ENCODE data around the gene DEDD. TPM values are rescaled to one million over a fixed set of nuclear protein-coding genes. Genes with fewer than 3 reads are reported as not detected.
A peak's percentile ranks its signal among the peaks of the same experiment; 100 is the strongest.

The DEDD gene
- total RNA-seq, 2 experiments from 2014 or later = 35.5 to 36.6 TPM

- Mint-ChIP-seq H3K27ac (peak overlapping the region; percentile 90), H3K9me3 (no peaks in the 10 kb centered on the region)
These were observed 36.5 kb downstream of the DEDD start for GRCh38 chr1:161096015-161096414.

GRCh38 chr1:161095230-161095629 is 37.2 kb downstream of the DEDD start:
- no peaks in the 10 kb centered on the region for H3K27me3 ChIP-seq (ENCODE audit: control insufficient read depth in 1 of 2, insufficient read depth in 2 of 2, low read length in 2 of 2)
- H3K36me3 Mint-ChIP-seq (ENCODE audit: low read depth) = peaks cover 19% of the 10 kb centered on the region
- no peak overlapping the region for H3K4me3 Mint-ChIP-seq
- H3K4me3 ChIP-seq (ENCODE audit: low read length) = no peak overlapping the region
- H3K9me3 ChIP-seq (ENCODE audit: control insufficient read depth in 1 of 2, insufficient read depth in 1 of 2, low read length in 2 of 2) = no peaks in the 10 kb centered on the region
- TF ChIP-seq CTCF (IDR thresholded peaks at IDR 0.05) = peak; percentile 21
- peaks cover 6% of the 10 kb centered on the region for H3K27me3 Mint-ChIP-seq
- H3K4me1 Mint-ChIP-seq (ENCODE audit: low read depth) = peaks cover 30% of the 10 kb centered on the region
- CTCF ChIA-PET = interaction anchor here (5.8 kb wide), 1 partner anchor 99 kb away, joined by 46 read pairs; no protein-coding TSS in a partner anchor
- peaks cover 8% of the 10 kb centered on the region for H3K36me3 ChIP-seq (ENCODE audit: insufficient read depth, low read length)
- no peak for DNase-seq
- POLR2A ChIA-PET = interaction anchor here (1.0 to 4.9 kb wide), 2 partner anchors 25 to 50 kb away, joined by 4 to 79 read pairs; partner anchors contain the start of gene ARHGAP30
- intact Hi-C loops (cut with DNase I, micrococcal nuclease) = loop anchor here (5.0 to 10.0 kb wide), 2 partner anchors 258 to 260 kb away; no protein-coding TSS in a partner anchor
- no peak overlapping the region for H3K27ac ChIP-seq (ENCODE audit: low read depth in 1 of 2, low read length in 2 of 2)
- H3K9me3 Mint-ChIP-seq = no peaks in the 10 kb centered on the region
- peaks cover 22% of the 10 kb centered on the region for H3K4me1 ChIP-seq (ENCODE audit: insufficient read depth, low read length)
- no peak for ATAC-seq (ENCODE audit: poor library complexity)
- H3K27ac Mint-ChIP-seq = no peak overlapping the region

More at GRCh38 chr1:161096015-161096414, 36.5 kb downstream of the DEDD start:
- peaks cover 23% of the 10 kb centered on the region for H3K4me1 Mint-ChIP-seq (ENCODE audit: low read depth)
- no peaks in the 10 kb centered on the region for H3K27me3 ChIP-seq (ENCODE audit: control insufficient read depth in 1 of 2, insufficient read depth in 2 of 2, low read length in 2 of 2)
- ATAC-seq (ENCODE audit: poor library complexity) = no peak
- H3K4me1 ChIP-seq (ENCODE audit: insufficient read depth, low read length) = peaks cover 22% of the 10 kb centered on the region
- H3K4me3 Mint-ChIP-seq = no peak overlapping the region
- peaks cover 6% of the 10 kb centered on the region for H3K27me3 Mint-ChIP-seq
- POLR2A ChIA-PET = interaction anchor here (4.9 to 5.2 kb wide), 2 partner anchors 26 to 50 kb away, joined by 62 to 79 read pairs; partner anchors contain the start of genes ARHGAP30 and USF1
- no peak overlapping the region for H3K4me3 ChIP-seq (ENCODE audit: low read length)
- peaks cover 15% of the 10 kb centered on the region for H3K36me3 ChIP-seq (ENCODE audit: insufficient read depth, low read length)
- TF ChIP-seq CTCF (IDR thresholded peaks at IDR 0.05) = no peak
- no peak for DNase-seq
- no peaks in the 10 kb centered on the region for H3K9me3 ChIP-seq (ENCODE audit: control insufficient read depth in 1 of 2, insufficient read depth in 1 of 2, low read length in 2 of 2)
- intact Hi-C loops (cut with DNase I, micrococcal nuclease) = loop anchor here (5.0 to 10.0 kb wide), 2 partner anchors 259 to 261 kb away; no protein-coding TSS in a partner anchor
- H3K27ac ChIP-seq (ENCODE audit: low read depth in 1 of 2, low read length in 2 of 2) = no peak overlapping the region
- CTCF ChIA-PET = interaction anchor here (2.9 to 5.8 kb wide), 3 partner anchors 25 to 99 kb away, joined by 36 to 66 read pairs (median 46); partner anchors contain the start of genes ARHGAP30 and TSTD1
- H3K36me3 Mint-ChIP-seq (ENCODE audit: low read depth) = peaks cover 26% of the 10 kb centered on the region

- Mint-ChIP-seq H3K36me3 (ENCODE audit: low read depth) (peaks cover 12% of the 10 kb centered on the region), H3K4me1 (ENCODE audit: low read depth) (peaks cover 32% of the 10 kb centered on the region), H3K4me3 (no peak overlapping the region), H3K9me3 (no peaks in the 10 kb centered on the region), H3K27me3 (peaks cover 6% of the 10 kb centered on the region), H3K27ac (no peak overlapping the region)
- H3K4me3 ChIP-seq (ENCODE audit: low read length) = no peak overlapping the region
- H3K9me3 ChIP-seq (ENCODE audit: control insufficient read depth in 1 of 2, insufficient read depth in 1 of 2, low read length in 2 of 2) = no peaks in the 10 kb centered on the region
- intact Hi-C loops (cut with DNase I, micrococcal nuclease) = loop anchor here in 1 of 2 experiments (10.0 kb wide), 1 partner anchor 260 kb away; no protein-coding TSS in a partner anchor
- ATAC-seq (ENCODE audit: poor library complexity) = no peak
- no peaks in the 10 kb centered on the region for H3K27me3 ChIP-seq (ENCODE audit: control insufficient read depth in 1 of 2, insufficient read depth in 2 of 2, low read length in 2 of 2)
- CTCF ChIA-PET = no interaction called here
- no peak for TF ChIP-seq CTCF (IDR thresholded peaks at IDR 0.05)
- DNase-seq = no peak
- H3K4me1 ChIP-seq (ENCODE audit: insufficient read depth, low read length) = peaks cover 22% of the 10 kb centered on the region
- POLR2A ChIA-PET = interaction anchor here (1.0 to 4.9 kb wide), 2 partner anchors 25 to 50 kb away, joined by 4 to 79 read pairs; partner anchors contain the start of gene ARHGAP30
- H3K36me3 ChIP-seq (ENCODE audit: insufficient read depth, low read length) = peaks cover under 1% of the 10 kb centered on the region
- no peak overlapping the region for H3K27ac ChIP-seq (ENCODE audit: low read depth in 1 of 2, low read length in 2 of 2)
These were observed 38.0 kb downstream of the DEDD start for GRCh38 chr1:161094481-161094880.

Data from CD4-positive, alpha-beta T cell (primary cell).